ENCODE results near the gene DCAF5.

DNA sequence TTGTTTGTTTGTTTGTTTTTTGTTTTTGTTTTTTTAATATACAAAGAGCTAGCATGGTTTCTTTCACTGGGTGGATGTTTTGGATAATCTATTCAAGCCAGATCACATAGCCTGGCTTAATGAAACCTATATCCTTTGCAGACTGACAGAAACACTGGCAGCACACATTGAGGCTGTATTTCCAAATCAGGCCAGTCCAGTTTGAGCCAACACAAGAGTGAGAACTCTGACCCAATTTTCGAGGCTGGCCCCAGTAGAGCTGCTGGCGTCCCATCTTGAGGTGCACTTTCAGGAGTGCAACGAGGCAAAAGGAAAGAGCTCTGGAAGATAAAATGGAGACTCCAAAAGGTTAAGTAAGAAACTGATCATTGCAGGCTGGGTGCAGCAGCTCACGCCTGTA is 129.9 kb downstream of the DCAF5 start:
- TF ChIP-seq POLR2A (IDR thresholded peaks at IDR 0.05) (no peak), POLR2AphosphoS5 (IDR thresholded peaks at IDR 0.05; ENCODE audit: insufficient read depth in 1 of 2, low read depth in 1 of 2) (no peak)
- TF ChIP-seq, protein P1, sequence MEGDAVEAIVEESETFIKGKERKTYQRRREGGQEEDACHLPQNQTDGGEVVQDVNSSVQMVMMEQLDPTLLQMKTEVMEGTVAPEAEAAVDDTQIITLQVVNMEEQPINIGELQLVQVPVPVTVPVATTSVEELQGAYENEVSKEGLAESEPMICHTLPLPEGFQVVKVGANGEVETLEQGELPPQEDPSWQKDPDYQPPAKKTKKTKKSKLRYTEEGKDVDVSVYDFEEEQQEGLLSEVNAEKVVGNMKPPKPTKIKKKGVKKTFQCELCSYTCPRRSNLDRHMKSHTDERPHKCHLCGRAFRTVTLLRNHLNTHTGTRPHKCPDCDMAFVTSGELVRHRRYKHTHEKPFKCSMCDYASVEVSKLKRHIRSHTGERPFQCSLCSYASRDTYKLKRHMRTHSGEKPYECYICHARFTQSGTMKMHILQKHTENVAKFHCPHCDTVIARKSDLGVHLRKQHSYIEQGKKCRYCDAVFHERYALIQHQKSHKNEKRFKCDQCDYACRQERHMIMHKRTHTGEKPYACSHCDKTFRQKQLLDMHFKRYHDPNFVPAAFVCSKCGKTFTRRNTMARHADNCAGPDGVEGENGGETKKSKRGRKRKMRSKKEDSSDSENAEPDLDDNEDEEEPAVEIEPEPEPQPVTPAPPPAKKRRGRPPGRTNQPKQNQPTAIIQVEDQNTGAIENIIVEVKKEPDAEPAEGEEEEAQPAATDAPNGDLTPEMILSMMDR (IDR thresholded peaks at IDR 0.05): no peak

All from vagina (tissue), 2 donors.